Stimulated activated CD4-positive, alpha-beta T cell treated with anti-CD3 and anti-CD28 coated beads, Interleukin-2, amount 100 ng/mL, for 48 hours (primary cell): ENCODE results near the gene UBA7.
"Not testable (repeated sequence)": the region's sequence is repeated elsewhere in the genome, so short reads cannot be mapped to it uniquely, and the experiment has no call there.

Source experiments
- DNase-seq, 2 donors: peaks; one replicate each; pipeline ENCODE4 v3.0.0-alpha.2; 2020

Gene UBA7

GRCh38 chr3:49785565-49786356 is 28.0 kb downstream of the UBA7 start:
- DNase-seq, result peak in 1 of 2 donors; percentile 26

- not testable (repeated sequence) for DNase-seq
Measured at GRCh38 chr3:49782277-49782676, 31.5 kb downstream of the UBA7 start.

DNA sequence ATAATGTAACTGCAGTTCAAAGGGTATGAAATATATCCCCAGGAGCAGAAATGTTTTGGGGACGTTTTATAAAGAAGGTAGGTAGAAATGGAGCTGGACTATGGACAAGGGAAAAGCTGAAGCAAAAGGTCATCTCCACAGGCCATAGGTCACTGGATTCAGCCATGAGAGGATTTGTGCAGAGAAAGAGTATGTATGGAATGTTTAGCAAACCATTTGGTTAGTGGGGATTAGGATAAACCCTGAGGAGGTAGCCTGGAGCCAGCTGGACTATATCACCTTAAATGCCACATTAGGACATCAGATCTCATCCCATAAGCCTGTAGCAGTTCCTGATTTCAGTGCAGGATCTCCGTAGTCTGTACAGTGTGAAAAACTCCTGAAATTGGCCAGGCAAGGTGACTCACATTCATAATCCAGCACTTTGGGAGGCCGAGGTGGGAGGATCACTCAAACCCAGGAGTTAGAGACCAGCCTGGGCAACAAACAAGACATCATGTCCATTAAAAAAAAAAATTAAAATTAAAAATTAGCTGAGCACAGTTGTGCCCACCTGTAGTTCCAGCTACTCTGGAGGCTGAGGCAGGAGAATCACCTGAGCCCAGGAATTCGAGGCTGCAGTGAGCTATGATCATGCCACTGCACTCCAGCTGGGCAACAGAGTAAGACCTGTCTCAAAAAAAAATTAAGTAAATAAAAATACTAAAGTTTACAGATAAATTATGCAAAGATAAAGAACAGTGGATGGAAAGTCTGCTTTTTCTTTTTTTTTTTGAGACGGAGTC is 32.1 kb downstream of the UBA7 start:
- no peak for DNase-seq

GRCh38 chr3:49780975-49781365 is 32.8 kb downstream of the UBA7 start:
- not testable (repeated sequence) for DNase-seq

DNA sequence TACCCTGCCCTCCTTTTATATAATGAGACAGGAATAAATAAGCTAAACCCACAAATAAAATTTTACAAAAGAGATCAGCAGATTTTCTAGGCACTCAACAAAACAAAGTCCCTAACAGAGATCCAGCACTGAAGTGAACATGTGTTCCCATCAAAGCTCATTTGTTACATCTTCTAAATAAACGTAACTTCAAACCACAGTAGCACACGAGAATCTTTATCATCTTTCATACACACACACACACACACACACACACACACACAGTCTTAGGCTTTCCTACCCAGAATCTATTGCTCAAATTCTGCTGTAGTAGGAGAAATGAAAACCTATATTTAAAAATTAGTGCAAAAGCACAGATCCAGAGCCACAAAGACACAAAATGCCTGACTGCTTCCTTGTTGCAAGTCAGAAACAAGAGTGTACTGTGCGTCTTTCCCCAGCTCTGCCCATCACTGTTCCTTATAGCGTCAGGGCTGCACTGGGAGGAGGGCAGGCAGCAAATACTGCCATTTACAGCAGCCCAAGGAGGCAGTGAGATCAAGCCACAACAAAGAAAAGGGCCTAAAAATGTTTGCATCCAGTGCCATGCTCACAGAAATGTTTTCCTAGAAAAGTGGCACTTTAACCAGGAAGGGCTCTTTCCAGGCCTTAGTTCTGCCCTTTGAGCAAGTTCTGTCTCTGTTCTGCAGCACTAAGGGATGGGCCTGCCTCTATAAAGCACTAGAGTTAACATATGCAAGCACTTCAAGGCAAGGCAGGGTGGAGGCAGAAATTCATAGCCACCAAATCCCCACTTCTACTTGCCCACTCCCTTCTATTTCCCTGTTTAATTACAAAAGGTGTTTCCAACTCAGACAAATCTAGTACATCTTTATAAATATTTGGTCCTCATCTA is 33.4 kb downstream of the UBA7 start:
- no peak for DNase-seq

GRCh38 chr3:49779358-49780079 is 34.2 kb downstream of the UBA7 start:
- no peak for DNase-seq

- not testable (repeated sequence) for DNase-seq
Measured at GRCh38 chr3:49776101-49776500, 37.7 kb downstream of the UBA7 start.

DNA sequence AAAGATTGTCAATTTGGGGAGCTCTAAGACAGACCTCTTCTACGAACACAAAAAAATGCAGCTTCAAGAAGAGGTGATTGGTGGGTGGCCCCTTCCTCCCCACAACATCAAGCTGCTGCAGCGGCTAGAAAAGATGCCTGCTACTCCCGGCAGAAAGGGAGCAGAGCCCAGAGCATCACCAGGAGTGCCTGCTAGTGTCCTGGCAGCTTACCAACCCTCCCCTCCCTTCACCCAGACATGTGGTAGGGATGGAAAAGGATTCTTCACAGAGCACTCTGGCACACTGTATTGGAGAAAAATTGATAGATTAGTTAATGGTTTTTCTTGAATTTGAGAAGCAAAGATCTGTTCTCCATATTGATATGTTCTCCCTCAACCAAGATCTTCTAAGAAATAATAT is 38.2 kb downstream of the UBA7 start:
- no peak for DNase-seq

DNA sequence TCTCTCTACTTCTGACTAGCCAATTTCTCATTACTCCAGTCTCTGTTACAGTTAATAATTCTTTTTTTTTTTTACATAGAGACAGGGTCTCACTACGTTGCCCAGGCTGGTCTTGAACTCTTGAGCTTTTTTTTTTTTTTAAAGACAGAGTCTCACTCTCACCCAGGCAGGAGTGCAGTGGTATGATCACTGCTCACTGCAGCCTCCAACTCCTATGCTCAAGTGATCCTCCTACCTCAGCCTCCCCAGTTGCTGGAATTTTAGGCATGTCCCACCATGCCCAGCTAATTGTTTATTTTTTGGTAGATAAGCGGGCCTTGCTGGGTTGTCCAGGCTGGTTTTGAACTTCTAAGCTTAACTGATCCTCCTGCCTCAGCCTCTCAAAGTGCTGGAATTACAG is 41.0 kb downstream of the UBA7 start:
- DNase-seq, result no peak

- no peak for DNase-seq
Measured at GRCh38 chr3:49771340-49771938, 42.3 kb downstream of the UBA7 start.

GRCh38 chr3:49769926-49770325 is 43.8 kb downstream of the UBA7 start:
- DNase-seq, result no peak

- DNase-seq, result no peak
Measured at GRCh38 chr3:49769286-49769915, 44.4 kb downstream of the UBA7 start.

DNA sequence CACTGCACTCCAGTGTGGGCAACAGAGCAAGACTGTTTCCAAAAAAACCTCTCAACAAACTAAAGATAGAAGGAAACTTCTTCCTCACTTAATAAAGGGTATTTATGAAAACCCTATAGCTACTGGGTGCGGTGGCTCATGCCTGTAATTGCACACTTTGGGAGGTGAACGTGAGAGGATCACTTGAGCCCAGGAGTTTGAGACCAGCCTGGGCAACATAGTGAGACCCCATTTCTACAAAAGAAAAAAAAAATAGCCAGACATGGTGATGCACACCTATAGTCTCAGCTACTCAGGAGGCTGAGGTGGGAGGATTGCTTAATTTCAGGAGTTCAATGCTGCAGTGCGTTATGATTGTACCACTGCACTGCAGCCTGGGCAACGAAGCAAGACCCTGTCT is 49.8 kb downstream of the UBA7 start:
- no peak for DNase-seq

DNA sequence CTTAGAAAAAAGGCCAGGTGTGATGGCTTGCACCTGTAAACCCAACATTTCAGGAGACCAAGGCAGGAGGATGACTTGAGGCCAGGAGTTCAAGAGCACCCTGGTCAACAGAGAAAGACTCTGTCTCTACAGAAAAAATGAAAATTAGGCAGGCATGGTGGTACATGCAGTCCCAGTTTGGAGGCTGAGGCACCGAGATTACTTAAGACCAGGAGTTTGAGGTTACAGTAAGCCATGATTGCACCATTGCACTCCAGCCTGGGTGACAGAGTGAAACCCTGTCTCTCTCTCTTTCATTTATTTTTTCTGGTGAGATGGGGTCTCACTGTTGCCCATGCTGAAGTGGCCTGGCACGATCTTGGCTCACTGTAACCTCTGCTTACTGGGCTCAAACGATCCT is 52.1 kb downstream of the UBA7 start:
- no peak for DNase-seq

DNA sequence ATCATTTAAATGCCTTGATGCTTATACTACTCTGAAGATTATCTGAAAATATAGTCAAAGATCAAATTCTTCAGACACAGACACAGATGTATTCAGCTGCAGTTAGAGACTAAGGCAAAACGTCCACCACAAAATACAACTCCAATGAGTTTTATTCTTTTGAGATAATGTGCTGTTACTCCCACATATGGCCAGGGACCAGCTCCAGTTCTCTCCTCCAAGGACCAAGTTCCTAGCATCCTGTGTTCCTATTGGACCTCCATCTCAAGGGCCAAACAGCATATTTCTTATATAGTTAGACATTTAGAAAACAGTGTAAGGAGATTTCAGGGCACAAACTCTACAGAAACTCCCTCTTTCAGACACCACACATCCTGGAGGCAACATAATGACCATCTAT is 54.5 kb downstream of the UBA7 start:
- DNase-seq, result no peak

DNA sequence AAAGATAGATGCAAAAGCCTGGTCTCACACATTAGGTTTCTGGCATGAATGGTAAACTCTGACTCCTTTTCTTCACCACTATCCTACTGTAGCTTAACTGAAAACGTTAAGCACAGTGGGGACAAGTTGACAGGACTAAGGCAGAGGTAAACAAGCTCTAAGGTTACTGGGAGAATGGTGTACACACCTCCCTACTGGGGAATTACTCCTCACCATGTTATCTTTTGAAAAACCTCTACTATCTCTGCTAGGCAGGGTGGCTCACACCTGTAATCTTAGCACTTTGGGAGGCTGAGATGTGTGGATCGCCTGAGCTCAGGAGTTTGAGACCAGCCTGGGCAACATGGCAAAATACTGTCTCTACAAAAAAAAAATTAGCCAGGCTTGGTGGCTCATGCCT is 56.6 kb downstream of the UBA7 start:
- no peak for DNase-seq

- DNase-seq, result no peak
Measured at GRCh38 chr3:49756036-49756435, 57.7 kb downstream of the UBA7 start.
